Keratinocyte (primary cell): ENCODE measurements around the gene RORB. TPM values are rescaled to one million over a fixed set of nuclear protein-coding genes. Genes with fewer than 3 reads are reported as not detected.

Source experiments
- DNase-seq: peaks from one replicate; pipeline ENCODE4 v3.0.0-alpha.2; 2011; ENCODE audit warnings: low read depth, missing footprints, low spot score
- FAIRE-seq: peaks from 2 replicates; lab custom pipeline; 2011; peaks lifted over from hg19 to GRCh38; lab: Jason Lieb, UNC
- H2AFZ ChIP-seq: 2 replicates; pipeline ENCODE4 v1.6.0; 2012; ENCODE audit warnings: low read length, control low read depth, inconsistent platforms; ENCODE audit not compliant: control insufficient read depth
- H3K27ac ChIP-seq: 2 replicates; pipeline ENCODE4 v1.5.1; 2011; ENCODE audit warnings: low read length; ENCODE audit not compliant: control insufficient read depth, insufficient read depth
- H3K27me3 ChIP-seq: 3 replicates; pipeline ENCODE4 v1.6.0; 2011; ENCODE audit warnings: low read length; ENCODE audit not compliant: control insufficient read depth, insufficient read depth; ENCODE audit errors: extremely low read depth
- H3K36me3 ChIP-seq, 2 experiments: 2 replicates in 1 of 2; 3 replicates in 1 of 2; pipeline ENCODE4 v1.5.1; 2011; ENCODE audit warnings: low read length in 2 of 2, mild to moderate bottlenecking in 1 of 2; ENCODE audit not compliant: control insufficient read depth in 2 of 2, insufficient read depth in 2 of 2; ENCODE audit errors: extremely low read depth in 1 of 2
- H3K4me1 ChIP-seq: 3 replicates; pipeline ENCODE4 v1.5.1; 2011; ENCODE audit warnings: low read length; ENCODE audit not compliant: control insufficient read depth, insufficient read depth; ENCODE audit errors: extremely low read depth
- H3K4me2 ChIP-seq: 3 replicates; pipeline ENCODE4 v1.6.0; 2011; ENCODE audit warnings: low read depth, low read length; ENCODE audit not compliant: control insufficient read depth, insufficient read depth; ENCODE audit errors: extremely low read depth
- H3K4me3 ChIP-seq, 3 experiments: fragments of 200-600 bp in 1 of 3; sonication (generic) in 1 of 3; 2 replicates in 2 of 3; 3 replicates in 1 of 3; pipeline ENCODE4 v1.5.1; 2011 to 2016; ENCODE audit warnings: low read length in 3 of 3, mild to moderate bottlenecking in 3 of 3, control low read depth in 2 of 3, inconsistent platforms in 1 of 3, low read depth in 1 of 3, mixed read lengths in 1 of 3, mixed run types in 1 of 3, moderate library complexity in 1 of 3; ENCODE audit not compliant: control insufficient read depth in 2 of 3, insufficient read depth in 2 of 3; ENCODE audit errors: extremely low read depth in 1 of 3
- H3K79me2 ChIP-seq: 2 replicates; pipeline ENCODE4 v1.6.0; 2012; ENCODE audit warnings: low read length; ENCODE audit not compliant: control insufficient read depth, insufficient read depth
- H3K9ac ChIP-seq: 3 replicates; pipeline ENCODE4 v1.6.0; 2011; ENCODE audit warnings: low read length; ENCODE audit not compliant: control insufficient read depth, insufficient read depth; ENCODE audit errors: extremely low read depth
- H3K9me1 ChIP-seq: 3 replicates; pipeline ENCODE4 v1.6.0; 2011; ENCODE audit warnings: low read length; ENCODE audit not compliant: control insufficient read depth, insufficient read depth; ENCODE audit errors: extremely low read depth
- H3K9me3 ChIP-seq: 2 replicates; pipeline ENCODE4 v1.5.1; 2012; ENCODE audit warnings: low read depth, low read length; ENCODE audit not compliant: control insufficient read depth
- H4K20me1 ChIP-seq: 3 replicates; pipeline ENCODE4 v1.6.0; 2011; ENCODE audit warnings: low read length; ENCODE audit not compliant: control insufficient read depth, insufficient read depth; ENCODE audit errors: extremely low read depth
- EZH2 ChIP-seq: IDR thresholded peaks from one replicate; pipeline ENCODE4 v1.6.1; 2012; ENCODE audit warnings: inconsistent platforms, mild to moderate bottlenecking, low read length, moderate library complexity
- dilution Hi-C: fragments of 300-500 bp; cut with MboI; formaldehyde crosslinking; loops from one replicate; pipeline ENCODE4 v1.7.0; 2020; ENCODE audit warnings: low sequenced_read_pairs; ENCODE audit not compliant: extremely low pct_ligation_motif_present
- polyA plus RNA-seq, 5 experiments: library from polyadenylated mRNA; depleted of rRNA in 3 of 5; stranded (reverse) in 3 of 5; stranded (forward) in 1 of 5; unstranded in 1 of 5; fragments of >200 nt; gene quantifications; 1 replicate in 1 of 5; 2 replicates in 3 of 5; 3 replicates in 1 of 5; pipeline versions ENCODE4 v1.2.1 to v1.2.3, GENCODE V29; 2011 to 2012; ENCODE audit warnings: missing spikeins in 2 of 5, low read depth in 1 of 5, low replicate concordance in 1 of 5
- TF ChIP-seq, protein P1 (sequence below), 3 experiments: IDR thresholded peaks in 1 of 3; conservative IDR thresholded peaks in 1 of 3; optimal IDR thresholded peaks in 1 of 3; 2 replicates in 2 of 3; 3 replicates in 1 of 3; pipeline versions ENCODE3 to v1.5.1; 2011; ENCODE audit warnings: low read length in 3 of 3, mild to moderate bottlenecking in 3 of 3, moderate library complexity in 2 of 3, control low read depth in 1 of 3, inconsistent platforms in 1 of 3; ENCODE audit not compliant: insufficient read depth in 2 of 3; ENCODE audit errors: extremely low read depth in 1 of 3

The RORB gene
- polyA plus RNA-seq, 1 donor (not counting 4 experiments of a cell fraction or from before 2014, with no cell fraction given), result not detected

DNA sequence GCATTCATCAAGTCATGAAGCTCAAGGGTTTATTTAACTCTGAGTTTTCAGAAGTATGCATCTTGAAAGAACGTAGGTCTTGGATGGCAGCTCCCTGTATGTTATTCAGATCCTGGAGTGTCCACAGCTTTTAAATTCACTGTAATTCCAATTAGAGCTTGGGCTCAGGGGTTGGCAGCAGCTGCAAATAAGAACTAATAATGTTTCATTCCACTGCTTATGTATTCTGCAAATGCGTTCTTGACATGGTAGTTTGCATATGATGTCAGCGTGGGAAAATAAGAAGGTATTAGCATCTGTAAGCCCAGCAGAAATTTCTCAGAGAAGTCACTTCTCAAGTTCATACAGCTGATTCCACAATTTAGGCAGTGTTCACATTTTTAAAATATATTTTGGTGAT is 58.4 kb downstream of the RORB start:
- Histone ChIP-seq H4K20me1 (no peaks in the 10 kb centered on the region), H2AFZ (no peak overlapping the region), H3K9ac (no peak overlapping the region), H3K9me3 (no peaks in the 10 kb centered on the region), H3K27me3 (no peaks in the 10 kb centered on the region), H3K79me2 (no peaks in the 10 kb centered on the region), H3K36me3 (no peaks in the 10 kb centered on the region), H3K9me1 (no peaks in the 10 kb centered on the region), H3K4me2 (no peak overlapping the region), H3K4me3 (no peak overlapping the region), H3K27ac (no peak overlapping the region), H3K4me1 (peaks cover 3% of the 10 kb centered on the region)
- DNase-seq (no peak), FAIRE-seq (no peak)
- no peak for TF ChIP-seq EZH2
- TF ChIP-seq, protein P1, sequence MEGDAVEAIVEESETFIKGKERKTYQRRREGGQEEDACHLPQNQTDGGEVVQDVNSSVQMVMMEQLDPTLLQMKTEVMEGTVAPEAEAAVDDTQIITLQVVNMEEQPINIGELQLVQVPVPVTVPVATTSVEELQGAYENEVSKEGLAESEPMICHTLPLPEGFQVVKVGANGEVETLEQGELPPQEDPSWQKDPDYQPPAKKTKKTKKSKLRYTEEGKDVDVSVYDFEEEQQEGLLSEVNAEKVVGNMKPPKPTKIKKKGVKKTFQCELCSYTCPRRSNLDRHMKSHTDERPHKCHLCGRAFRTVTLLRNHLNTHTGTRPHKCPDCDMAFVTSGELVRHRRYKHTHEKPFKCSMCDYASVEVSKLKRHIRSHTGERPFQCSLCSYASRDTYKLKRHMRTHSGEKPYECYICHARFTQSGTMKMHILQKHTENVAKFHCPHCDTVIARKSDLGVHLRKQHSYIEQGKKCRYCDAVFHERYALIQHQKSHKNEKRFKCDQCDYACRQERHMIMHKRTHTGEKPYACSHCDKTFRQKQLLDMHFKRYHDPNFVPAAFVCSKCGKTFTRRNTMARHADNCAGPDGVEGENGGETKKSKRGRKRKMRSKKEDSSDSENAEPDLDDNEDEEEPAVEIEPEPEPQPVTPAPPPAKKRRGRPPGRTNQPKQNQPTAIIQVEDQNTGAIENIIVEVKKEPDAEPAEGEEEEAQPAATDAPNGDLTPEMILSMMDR (optimal IDR thresholded peaks at IDR 0.05 in 1 of 3, IDR thresholded peaks at IDR 0.05 in 1 of 3, conservative IDR thresholded peaks at IDR 0.05 in 1 of 3; ENCODE audit: extremely low read depth in 1 of 3, insufficient read depth in 2 of 3, low read length in 3 of 3), result no peak
- dilution Hi-C loops, result no loop called here

DNA sequence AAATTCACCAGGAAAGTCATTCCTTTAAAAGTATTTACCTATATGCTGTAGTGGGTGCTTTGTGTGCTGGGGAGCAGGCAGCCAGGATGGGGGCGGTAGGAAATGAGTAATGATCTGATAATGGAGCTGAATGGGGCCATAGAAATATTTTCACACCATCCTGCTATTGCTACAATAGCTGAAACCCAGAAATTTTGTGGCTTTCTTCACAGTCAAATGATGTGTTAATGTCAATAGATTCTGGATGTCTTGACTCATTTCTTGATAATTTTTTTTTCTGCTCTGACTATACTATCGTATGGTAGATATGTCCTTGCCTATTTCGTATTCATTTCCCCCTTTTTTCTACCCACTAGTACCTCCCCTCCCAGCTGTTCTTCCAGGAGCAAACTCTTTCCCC is 59.5 kb downstream of the RORB start:
- no peak for DNase-seq
- Histone ChIP-seq H2AFZ (no peak overlapping the region), H3K4me2 (no peak overlapping the region)

More for the DNA sequence above, 59.5 kb downstream of the RORB start:
- no peak overlapping the region for H3K27ac ChIP-seq
- H3K27me3 ChIP-seq, result no peaks in the 10 kb centered on the region
- no peaks in the 10 kb centered on the region for H3K9me1 ChIP-seq
- TF ChIP-seq, protein P1 (optimal IDR thresholded peaks at IDR 0.05 in 1 of 3, IDR thresholded peaks at IDR 0.05 in 1 of 3, conservative IDR thresholded peaks at IDR 0.05 in 1 of 3; ENCODE audit: extremely low read depth in 1 of 3, insufficient read depth in 2 of 3, low read length in 3 of 3), result no peak
- H3K79me2 ChIP-seq, result no peaks in the 10 kb centered on the region
- H3K4me3 ChIP-seq, result no peak overlapping the region
- H3K9ac ChIP-seq, result no peak overlapping the region
- peaks cover 3% of the 10 kb centered on the region for H3K4me1 ChIP-seq
- H3K9me3 ChIP-seq, result no peaks in the 10 kb centered on the region
- H3K36me3 ChIP-seq, result no peaks in the 10 kb centered on the region
- FAIRE-seq, result no peak
- dilution Hi-C loops, result no loop called here
- H4K20me1 ChIP-seq, result no peaks in the 10 kb centered on the region
